Stomach (tissue), 9 donors: ENCODE data around the gene FAM20C. TPM values are rescaled to one million over a fixed set of nuclear protein-coding genes. Genes with fewer than 3 reads are reported as not detected.

Source experiments
- DNase-seq, 2 donors: peaks; one replicate each; pipeline versions ENCODE4 v3.0.0 to v3.0.0-alpha.2; 2013 to 2019
- H3K27ac ChIP-seq, 5 donors: fragments of 200-600 bp in 4 of 5; sonication (generic) in 4 of 5; one replicate each; pipeline ENCODE4 v1.5.1; 2013 to 2019; ENCODE audit warnings: mild to moderate bottlenecking in 1 of 5, moderate library complexity in 1 of 5
- H3K27me3 ChIP-seq, 3 donors: fragments of 200-600 bp; sonication (generic); one replicate each; pipeline ENCODE4 v1.5.1; 2017 to 2019; ENCODE audit warnings: mixed run types in 1 of 3
- H3K36me3 ChIP-seq, 4 donors: fragments of 200-600 bp; sonication (generic); 1 replicate in 3 of 4; 2 replicates in 1 of 4; pipeline ENCODE4 v1.5.1; 2016 to 2019
- H3K4me1 ChIP-seq, 4 donors: fragments of 200-600 bp; sonication (generic); one replicate each; pipeline ENCODE4 v1.5.1; 2016 to 2019
- H3K4me3 ChIP-seq, 4 donors: fragments of 200-600 bp; sonication (generic) in 3 of 4; one replicate each; pipeline ENCODE4 v1.5.1; 2016 to 2019; ENCODE audit warnings: mild to moderate bottlenecking in 1 of 4
- H3K9me3 ChIP-seq, 4 donors: fragments of 200-600 bp; sonication (generic); one replicate each; pipeline ENCODE4 v1.5.1; 2016 to 2019
- CTCF ChIP-seq, 7 experiments: fragments of 450-650 bp in 4 of 7; fragments of 200-600 bp in 3 of 7; sonication (generic) in 3 of 7; IDR thresholded peaks; one replicate each; pipeline ENCODE4 v1.5.1; 2016 to 2019; ENCODE audit warnings: antibody characterized with exemption in 7 of 7, control low read depth in 2 of 7, mild to moderate bottlenecking in 1 of 7
- EP300 ChIP-seq: sonication (generic); formaldehyde crosslinking; IDR thresholded peaks from one replicate; pipeline ENCODE4 v1.6.1; 2017; ENCODE audit warnings: antibody characterized with exemption
- POLR2A ChIP-seq, 4 donors: fragments of 450-650 bp; IDR thresholded peaks; one replicate each; pipeline ENCODE4 v1.6.1; 2016; ENCODE audit warnings: antibody characterized with exemption in 4 of 4, control low read depth in 2 of 4, mild to moderate bottlenecking in 1 of 4, moderate library complexity in 1 of 4
- POLR2AphosphoS5 ChIP-seq, 3 donors: sonication (generic); formaldehyde crosslinking; IDR thresholded peaks; one replicate each; pipeline ENCODE4 v1.6.1; 2016; ENCODE audit warnings: antibody characterized with exemption in 3 of 3
- WGBS, 5 donors: extraction: QIAGEN DNeasy Blood & Tissue Kit in 3 of 5; methylation state at CpG; one replicate each; pipeline versions ENCODE4 v1.1.5 to v1.1.7; 2013 to 2018; 5-methylcytosine and 5-hydroxymethylcytosine counted together
- intact Hi-C: fragments of 100-400 bp; cut with DNase I; formaldehyde crosslinking; loops from one replicate; pipeline ENCODE4 v1.15.1; 2023; ENCODE audit warnings: low total_unique reads
- polyA plus RNA-seq, 3 donors: library from polyadenylated mRNA; stranded (reverse); fragments of 200-250 nt; gene quantifications; one replicate each; pipeline ENCODE4 v1.2.3, GENCODE V29; 2013
- total RNA-seq, 5 donors: library from RNA; depleted of rRNA; stranded (reverse); fragments of >200 nt; gene quantifications; one replicate each; pipeline versions ENCODE4 v1.1.0 to v1.2.3, GENCODE V29; 2014 to 2016
- donor health status: healthy with polysubstance abuse.
- donor health status: Bipolar disorder and iron deficiency.
- donor health status: healthy.

The FAM20C gene
- total and polyA plus RNA-seq, 8 donors: 19.1 to 89.8 (median 34.5) TPM

GRCh38 chr7:251005-251404, 58.6 kb downstream of the FAM20C start:
- 94 to 97% (median 95%) methylated on average over 20 of the region's 20 CpGs for WGBS, 5 donors
- Histone ChIP-seq H3K36me3 (peaks cover 72 to 100% (median 100%) of the 10 kb centered on the region in 4 donors), H3K4me1 (no peaks in the 10 kb centered on the region), H3K27me3 (no peaks in the 10 kb centered on the region), H3K27ac (no peak overlapping the region), H3K9me3 (no peaks in the 10 kb centered on the region), H3K4me3 (no peak overlapping the region)
- no peak for DNase-seq
- intact Hi-C loops: no loop called here
- TF ChIP-seq POLR2AphosphoS5 (IDR thresholded peaks at IDR 0.05) (no peak), POLR2A (IDR thresholded peaks at IDR 0.05) (no peak), EP300 (no peak), CTCF (IDR thresholded peaks at IDR 0.05) (no peak)

GRCh38 chr7:251446-252175, 59.2 kb downstream of the FAM20C start:
- 84 to 92% (median 90%) methylated on average over 21 of the region's 21 CpGs for WGBS, 5 donors
- Histone ChIP-seq H3K27ac (no peak overlapping the region), H3K4me1 (no peaks in the 10 kb centered on the region), H3K9me3 (no peaks in the 10 kb centered on the region), H3K27me3 (no peaks in the 10 kb centered on the region), H3K4me3 (no peak overlapping the region), H3K36me3 (peaks cover 73 to 100% (median 100%) of the 10 kb centered on the region in 4 donors)
- intact Hi-C loops: no loop called here
- no peak for TF ChIP-seq EP300
- TF ChIP-seq POLR2AphosphoS5 (IDR thresholded peaks at IDR 0.05): no peak
- no peak for TF ChIP-seq POLR2A (IDR thresholded peaks at IDR 0.05)
- TF ChIP-seq CTCF (IDR thresholded peaks at IDR 0.05): no peak
- DNase-seq: no peak

GRCh38 chr7:252216-252965, 60.0 kb downstream of the FAM20C start:
- Histone ChIP-seq H3K27ac (no peak overlapping the region), H3K27me3 (no peaks in the 10 kb centered on the region), H3K4me1 (no peaks in the 10 kb centered on the region), H3K4me3 (no peak overlapping the region), H3K9me3 (no peaks in the 10 kb centered on the region), H3K36me3 (peaks cover 78 to 100% (median 100%) of the 10 kb centered on the region in 4 donors)
- no peak for TF ChIP-seq POLR2A (IDR thresholded peaks at IDR 0.05)
- TF ChIP-seq POLR2AphosphoS5 (IDR thresholded peaks at IDR 0.05): no peak
- no peak for TF ChIP-seq CTCF (IDR thresholded peaks at IDR 0.05)
- no peak for TF ChIP-seq EP300
- intact Hi-C loops: no loop called here
- no peak for DNase-seq
- WGBS, 5 donors: 89 to 92% (median 92%) methylated on average over 18 to 29 of the region's 29 CpGs

- no peak overlapping the region for H3K4me3 ChIP-seq
- no peaks in the 10 kb centered on the region for H3K9me3 ChIP-seq
- TF ChIP-seq POLR2A (IDR thresholded peaks at IDR 0.05): no peak
- TF ChIP-seq CTCF (IDR thresholded peaks at IDR 0.05): no peak
- no peak for TF ChIP-seq EP300
- TF ChIP-seq POLR2AphosphoS5 (IDR thresholded peaks at IDR 0.05): no peak
- H3K36me3 ChIP-seq: peaks cover 74 to 100% (median 97%) of the 10 kb centered on the region in 4 donors
- no peaks in the 10 kb centered on the region for H3K4me1 ChIP-seq
- DNase-seq: no peak
- no peak overlapping the region for H3K27ac ChIP-seq
- 91 to 94% (median 93%) methylated on average over 18 to 22 of the region's 22 CpGs for WGBS, 5 donors
- intact Hi-C loops: no loop called here
- H3K27me3 ChIP-seq: no peaks in the 10 kb centered on the region
Measured at GRCh38 chr7:252981-253380, 60.6 kb downstream of the FAM20C start.
